Right lobe of liver (tissue), 6 donors: ENCODE results near the gene BBLN. TPM values are rescaled to one million over a fixed set of nuclear protein-coding genes. Genes with fewer than 3 reads are reported as not detected.
A peak's percentile ranks its signal among the peaks of the same experiment; 100 is the strongest.

Experiments used
- ATAC-seq, 4 donors: fragments of 200-7000 bp; cut with Tn5 transposase; one replicate each; pipeline ENCODE4 v1.9.1; 2020; ENCODE audit warnings: mild to moderate bottlenecking in 4 of 4, moderate library complexity in 4 of 4
- DNase-seq, 3 donors: peaks; one replicate each; pipeline ENCODE4 v3.0.0-alpha.2; 2020
- H3K27ac ChIP-seq, 3 donors: fragments of 200-600 bp; one replicate each; pipeline ENCODE4 v1.8.0; 2022
- H3K27me3 ChIP-seq, 2 donors: fragments of 200-600 bp; one replicate each; pipeline ENCODE4 v1.8.0; 2022
- H3K36me3 ChIP-seq, 4 donors: fragments of 200-600 bp; sonication (generic) in 1 of 4; one replicate each; pipeline versions ENCODE4 v1.5.1 to v1.8.0; 2017 to 2022; ENCODE audit warnings: control low read depth in 1 of 4
- H3K4me1 ChIP-seq, 4 donors: fragments of 200-600 bp; sonication (generic) in 1 of 4; one replicate each; pipeline versions ENCODE4 v1.5.1 to v1.8.0; 2017 to 2022; ENCODE audit warnings: control low read depth in 1 of 4
- H3K4me3 ChIP-seq, 3 donors: fragments of 200-600 bp; one replicate each; pipeline ENCODE4 v1.8.0; 2022
- H3K9me3 ChIP-seq, 4 donors: fragments of 200-600 bp; sonication (generic) in 1 of 4; one replicate each; pipeline versions ENCODE4 v1.5.1 to v1.8.0; 2017 to 2022; ENCODE audit warnings: control low read depth in 1 of 4
- POLR2A ChIP-seq: fragments of 450-650 bp; IDR thresholded peaks from one replicate; pipeline ENCODE4 v1.6.1; 2017; ENCODE audit warnings: antibody characterized with exemption, mild to moderate bottlenecking
- WGBS: methylation state at CpG from one replicate; pipeline ENCODE4 v1.1.6; 2018; ENCODE audit warnings: low coverage, low lambda C conversion rate; ENCODE audit not compliant: insufficient coverage; ENCODE audit errors: missing lambda C conversion rate; 5-methylcytosine and 5-hydroxymethylcytosine counted together
- intact Hi-C, 2 donors: fragments of 100-400 bp; cut with DNase I; formaldehyde crosslinking; loops; one replicate each; pipeline versions ENCODE4 v1.11.2 to v1.14.1; 2022
- total RNA-seq, 6 experiments: library from RNA; depleted of rRNA in 2 of 6; stranded (reverse); fragments of >200 nt in 2 of 6; fragmentation: NEBNext Ultra II Directional in 3 of 6; extraction: Animal tissue kit (Norgen Biotek cat#: 25700) in 3 of 6; gene quantifications; one replicate each; pipeline versions ENCODE4 v1.1.0 to v1.2.4, GENCODE V29; 2016 to 2023
- TF ChIP-seq, protein P1 (sequence below), 4 donors: fragments of 200-600 bp in 3 of 4; fragments of 450-650 bp in 1 of 4; IDR thresholded peaks; one replicate each; pipeline versions ENCODE4 v1.5.1 to v1.8.0; 2016 to 2022; ENCODE audit warnings: antibody characterized with exemption in 4 of 4, mild to moderate bottlenecking in 2 of 4
- donor health status: DM: no; HTN: yes; CAD: no.
- donor health status: DM: no; HTN: no; CAD: no.
- donor health status: DM: no; HTN: no; CAD: no.
- donor health status: DM: no; HTN: yes; CAD: no.
- donor health status: DM: no; HTN: yes; CAD: no.

BBLN gene
- total RNA-seq, 6 experiments from 2014 or later: 13.5 to 192 (median 17.7) TPM

DNA sequence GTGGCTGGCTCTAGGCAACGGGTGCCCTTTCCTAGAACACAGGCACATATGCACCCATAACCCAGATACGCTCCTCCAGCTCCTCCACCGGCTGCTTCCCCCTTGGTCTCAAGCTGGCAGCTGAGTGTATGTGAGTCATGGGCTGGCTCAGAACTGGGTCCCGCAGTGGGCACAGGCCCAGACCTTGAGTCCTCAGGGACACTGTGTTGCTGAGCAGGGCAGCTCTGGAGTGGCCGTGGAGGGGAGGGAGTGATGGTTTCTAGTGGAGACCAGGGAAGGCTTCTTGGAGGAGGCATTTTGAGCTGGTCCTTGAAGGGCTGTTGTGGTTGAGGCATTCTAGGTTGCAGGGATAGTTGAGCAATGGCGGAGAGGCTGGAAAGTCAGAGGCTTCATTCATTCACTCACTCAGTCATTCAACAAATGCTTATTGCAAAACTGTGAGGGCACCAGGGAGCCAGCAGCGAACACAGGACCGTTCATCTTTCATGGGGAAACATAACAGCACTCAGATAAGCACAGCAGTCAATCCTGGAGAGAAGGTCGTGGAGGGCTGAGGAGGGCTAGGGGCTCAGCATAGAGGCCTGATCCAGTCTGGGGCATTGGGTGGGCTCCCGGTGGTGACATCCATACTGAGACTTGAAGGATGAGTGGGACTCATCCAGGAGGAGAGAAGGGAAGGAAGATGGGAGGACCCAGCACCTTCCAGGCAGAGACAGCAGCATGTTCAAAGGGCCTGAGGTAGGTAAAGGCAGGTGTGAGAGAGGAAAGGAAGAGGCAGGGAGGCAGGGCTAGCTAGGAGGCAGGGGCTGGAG is 2.4 kb downstream of the BBLN start:
- intact Hi-C loops: no loop called here
- Histone ChIP-seq H3K27ac (no peak overlapping the region), H3K36me3 (peaks cover 0 to 12% (median 3%) of the 10 kb centered on the region in 4 donors), H3K4me3 (no peak overlapping the region), H3K9me3 (no peaks in the 10 kb centered on the region), H3K27me3 (no peaks in the 10 kb centered on the region), H3K4me1 (peaks cover 0 to 5% (median 0%) of the 10 kb centered on the region in 4 donors)
- DNase-seq (no peak), ATAC-seq (no peak)
- 79% methylated on average over 4 of the region's 10 CpGs for WGBS
- TF ChIP-seq, protein P1, sequence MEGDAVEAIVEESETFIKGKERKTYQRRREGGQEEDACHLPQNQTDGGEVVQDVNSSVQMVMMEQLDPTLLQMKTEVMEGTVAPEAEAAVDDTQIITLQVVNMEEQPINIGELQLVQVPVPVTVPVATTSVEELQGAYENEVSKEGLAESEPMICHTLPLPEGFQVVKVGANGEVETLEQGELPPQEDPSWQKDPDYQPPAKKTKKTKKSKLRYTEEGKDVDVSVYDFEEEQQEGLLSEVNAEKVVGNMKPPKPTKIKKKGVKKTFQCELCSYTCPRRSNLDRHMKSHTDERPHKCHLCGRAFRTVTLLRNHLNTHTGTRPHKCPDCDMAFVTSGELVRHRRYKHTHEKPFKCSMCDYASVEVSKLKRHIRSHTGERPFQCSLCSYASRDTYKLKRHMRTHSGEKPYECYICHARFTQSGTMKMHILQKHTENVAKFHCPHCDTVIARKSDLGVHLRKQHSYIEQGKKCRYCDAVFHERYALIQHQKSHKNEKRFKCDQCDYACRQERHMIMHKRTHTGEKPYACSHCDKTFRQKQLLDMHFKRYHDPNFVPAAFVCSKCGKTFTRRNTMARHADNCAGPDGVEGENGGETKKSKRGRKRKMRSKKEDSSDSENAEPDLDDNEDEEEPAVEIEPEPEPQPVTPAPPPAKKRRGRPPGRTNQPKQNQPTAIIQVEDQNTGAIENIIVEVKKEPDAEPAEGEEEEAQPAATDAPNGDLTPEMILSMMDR (IDR thresholded peaks at IDR 0.05): no peak

GRCh38 chr9:128163027-128163515 is 3.0 kb downstream of the BBLN start:
- TF ChIP-seq POLR2A: no peak
- TF ChIP-seq, protein P1 (IDR thresholded peaks at IDR 0.05): no peak
- ATAC-seq (no peak), DNase-seq (no peak)
- Histone ChIP-seq H3K9me3 (no peaks in the 10 kb centered on the region), H3K27me3 (no peaks in the 10 kb centered on the region), H3K27ac (no peak overlapping the region), H3K36me3 (peaks cover 0 to 15% (median 3%) of the 10 kb centered on the region in 4 donors), H3K4me1 (peaks cover 0 to 5% (median 0%) of the 10 kb centered on the region in 4 donors), H3K4me3 (no peak overlapping the region)
- intact Hi-C loops: no loop called here
- 100% methylated on average over 1 of the region's 6 CpGs for WGBS

DNA sequence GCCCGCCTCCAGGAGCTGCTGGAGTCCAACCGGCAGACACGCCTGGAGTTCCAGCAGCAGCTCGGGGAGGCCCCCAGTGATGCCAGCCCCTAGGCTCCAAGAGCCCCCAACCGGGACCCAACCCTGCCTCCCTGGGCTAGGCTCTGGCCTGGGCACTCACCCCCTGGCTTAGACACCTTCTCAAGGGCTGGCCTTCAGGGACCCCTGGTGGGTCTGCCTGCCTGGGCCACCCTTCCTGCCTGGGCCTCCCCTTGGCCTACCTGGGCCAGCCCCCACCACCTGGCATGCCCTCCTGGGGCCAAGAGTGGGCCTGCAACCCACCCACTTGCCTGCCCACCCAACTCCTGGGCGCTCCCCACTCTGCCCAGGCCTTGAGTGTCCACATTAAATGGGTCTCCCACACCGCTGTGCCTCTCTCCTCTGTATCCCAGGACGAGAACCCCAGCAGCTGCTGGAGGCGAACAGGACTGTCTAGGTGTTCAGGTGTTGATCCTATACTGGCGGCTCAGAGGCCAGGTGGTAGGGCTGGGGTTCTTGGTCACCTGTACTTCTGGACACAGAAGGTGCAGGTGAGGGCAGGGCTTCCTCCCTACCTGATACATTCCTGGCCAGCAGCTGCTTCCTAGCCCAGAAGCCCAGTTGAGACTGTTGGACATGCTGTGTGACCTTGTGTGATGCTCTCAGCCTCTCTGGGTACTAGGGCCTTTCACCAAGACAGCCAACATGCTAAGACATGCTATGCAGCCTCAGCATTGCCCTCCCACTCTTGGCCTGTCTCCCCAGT is 3.6 kb downstream of the BBLN start:
- no peak for ATAC-seq
- Histone ChIP-seq H3K36me3 (peaks cover 0 to 19% (median 6%) of the 10 kb centered on the region in 4 donors), H3K27me3 (no peaks in the 10 kb centered on the region), H3K4me3 (no peak overlapping the region), H3K27ac (no peak overlapping the region), H3K9me3 (no peaks in the 10 kb centered on the region), H3K4me1 (peaks cover 0 to 5% (median 0%) of the 10 kb centered on the region in 4 donors)
- WGBS: no CpG with 5 or more reads among the region's 10 CpGs
- TF ChIP-seq, protein P1 (IDR thresholded peaks at IDR 0.05): no peak
- TF ChIP-seq POLR2A: no peak
- intact Hi-C loops: no loop called here
- DNase-seq: peak in 1 of 3 donors; percentile 52

GRCh38 chr9:128164307-128164885 is 4.3 kb downstream of the BBLN start:
- TF ChIP-seq POLR2A: no peak
- H3K27me3 ChIP-seq: no peaks in the 10 kb centered on the region
- H3K36me3 ChIP-seq: peaks cover 0 to 26% (median 8%) of the 10 kb centered on the region in 4 donors
- ATAC-seq (no peak), DNase-seq (no peak)
- 64% methylated on average over 11 of the region's 14 CpGs for WGBS
- no peak overlapping the region for H3K27ac ChIP-seq
- peaks cover 0 to 5% (median 0%) of the 10 kb centered on the region in 4 donors for H3K4me1 ChIP-seq
- intact Hi-C loops: no loop called here
- H3K4me3 ChIP-seq: no peak overlapping the region
- H3K9me3 ChIP-seq: no peaks in the 10 kb centered on the region
